Measurements from ENCODE around the gene RBFOX2.
"Not testable (repeated sequence)": the region's sequence is repeated elsewhere in the genome, so short reads cannot be mapped to it uniquely, and the experiment has no call there.

Gene RBFOX2

DNA sequence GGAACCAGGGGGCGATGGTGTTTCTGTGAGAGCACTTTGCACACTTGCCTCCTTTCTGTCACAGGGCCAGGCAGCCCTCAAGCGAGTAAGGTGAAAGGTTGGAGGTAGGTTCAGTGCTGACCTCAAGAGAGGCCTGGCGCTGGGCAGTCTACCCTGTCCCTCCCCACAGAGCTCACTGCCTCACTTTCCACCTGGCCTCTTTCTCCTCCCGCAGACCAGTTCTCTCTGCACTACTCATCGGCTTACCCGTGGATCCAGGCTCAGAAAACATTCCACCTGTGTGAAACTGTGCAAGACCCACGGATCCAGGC lies 294.2 kb downstream of the RBFOX2 start:
- DNase-seq (ENCODE audit: low read depth), result no peak

- no peak for DNase-seq (ENCODE audit: low read depth)
Measured at GRCh38 chr22:35733791-35734516, 294.7 kb downstream of the RBFOX2 start.

DNA sequence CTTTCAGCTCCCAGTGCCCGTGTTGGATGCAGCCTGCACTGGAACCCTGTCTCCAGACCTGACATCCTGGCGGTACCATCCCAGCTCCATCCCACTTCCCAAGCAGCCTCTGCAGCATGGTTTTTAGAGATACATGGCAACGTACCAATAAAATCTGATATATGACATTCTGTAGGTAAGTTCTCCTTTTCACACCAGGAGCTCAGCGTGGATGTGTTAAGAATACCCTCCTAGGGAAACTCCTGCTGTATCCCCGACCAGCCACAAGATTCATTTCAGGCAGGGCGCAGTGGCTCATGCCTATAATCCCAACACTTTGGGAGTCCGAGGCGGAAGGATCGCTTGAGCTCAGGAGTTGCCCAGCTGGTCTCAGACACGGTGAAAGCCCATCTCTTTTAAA lies 295.6 kb downstream of the RBFOX2 start:
- DNase-seq (ENCODE audit: low read depth), result no peak

- DNase-seq (ENCODE audit: low read depth), result no peak
Measured at GRCh38 chr22:35732116-35732515, 296.5 kb downstream of the RBFOX2 start.

- no peak for DNase-seq (ENCODE audit: low read depth)
Measured at GRCh38 chr22:35731321-35731720, 297.3 kb downstream of the RBFOX2 start.

DNA sequence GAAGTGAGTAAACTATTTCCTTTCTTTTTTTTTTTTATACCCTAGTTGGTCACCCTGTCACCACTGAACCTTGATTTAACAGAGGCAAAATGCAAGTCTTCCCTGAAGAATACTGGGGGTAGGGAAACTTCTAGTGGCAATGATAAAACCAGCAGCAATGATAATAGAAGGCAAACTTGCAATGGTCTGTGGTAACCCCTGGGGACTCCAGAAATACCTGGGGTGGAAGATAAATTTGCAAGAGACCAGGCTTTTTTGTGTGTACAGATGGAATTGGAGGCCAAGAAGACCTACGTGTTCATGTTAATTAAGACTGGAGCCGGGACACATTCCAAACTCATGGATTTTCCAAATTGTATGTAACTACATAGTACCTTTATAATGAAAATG lies 299.3 kb downstream of the RBFOX2 start:
- no peak for DNase-seq (ENCODE audit: low read depth)

GRCh38 chr22:35728639-35729308 lies 299.9 kb downstream of the RBFOX2 start:
- DNase-seq (ENCODE audit: low read depth), result no peak

DNA sequence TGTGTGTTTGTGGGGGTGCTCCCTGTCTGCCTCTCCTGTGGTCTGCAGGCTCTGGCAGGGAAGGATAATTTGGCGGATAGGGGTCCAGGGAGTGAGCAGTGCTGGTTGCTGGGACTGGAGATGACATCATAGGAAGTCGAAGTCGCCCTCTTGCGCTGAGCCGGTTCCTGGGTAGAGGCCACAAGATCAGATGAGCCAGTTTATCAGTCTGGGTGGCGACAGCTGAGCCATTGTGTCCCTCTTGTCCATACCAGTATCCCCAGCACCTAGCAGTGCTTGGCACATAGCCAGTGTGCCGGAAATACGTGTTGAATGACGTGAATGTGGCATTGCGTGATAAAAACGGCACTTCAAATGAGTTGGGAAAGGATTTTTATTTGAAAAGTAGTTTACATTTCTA lies 301.2 kb downstream of the RBFOX2 start:
- no peak for DNase-seq (ENCODE audit: low read depth)

DNA sequence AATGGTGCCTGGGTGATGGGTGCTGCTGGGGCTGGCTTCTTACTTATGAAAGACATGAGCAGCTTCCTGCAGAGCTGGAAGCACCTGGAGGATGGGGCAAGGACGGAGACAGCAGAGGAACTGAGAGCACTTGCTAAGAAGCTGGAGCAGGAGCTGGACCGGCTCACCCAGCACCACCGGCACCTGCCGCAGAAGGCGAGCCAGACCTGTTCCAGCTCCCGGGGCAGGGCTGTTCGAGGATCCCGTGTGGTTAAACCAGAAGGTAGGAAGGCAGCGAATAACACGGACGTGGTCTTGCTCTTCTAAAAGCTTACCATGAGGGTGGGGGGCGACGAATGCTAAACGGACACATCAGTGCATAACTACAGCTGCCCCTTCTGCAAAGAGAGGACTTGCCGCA lies 301.7 kb downstream of the RBFOX2 start:
- DNase-seq (ENCODE audit: low read depth), result no peak

DNA sequence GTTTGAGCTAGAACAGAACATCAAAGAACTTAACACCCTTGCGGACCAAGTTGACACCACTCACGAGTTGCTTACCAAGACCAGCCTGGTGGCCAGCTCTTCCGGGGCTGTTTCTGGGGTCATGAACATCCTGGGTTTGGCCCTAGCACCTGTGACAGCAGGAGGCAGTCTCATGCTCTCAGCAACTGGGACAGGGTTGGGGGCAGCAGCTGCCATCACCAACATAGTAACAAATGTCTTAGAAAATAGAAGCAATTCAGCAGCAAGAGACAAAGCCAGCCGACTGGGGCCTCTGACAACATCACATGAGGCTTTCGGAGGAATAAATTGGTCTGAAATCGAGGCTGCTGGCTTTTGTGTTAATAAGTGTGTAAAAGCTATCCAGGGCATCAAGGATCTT lies 302.2 kb downstream of the RBFOX2 start:
- no peak for DNase-seq (ENCODE audit: low read depth)

DNA sequence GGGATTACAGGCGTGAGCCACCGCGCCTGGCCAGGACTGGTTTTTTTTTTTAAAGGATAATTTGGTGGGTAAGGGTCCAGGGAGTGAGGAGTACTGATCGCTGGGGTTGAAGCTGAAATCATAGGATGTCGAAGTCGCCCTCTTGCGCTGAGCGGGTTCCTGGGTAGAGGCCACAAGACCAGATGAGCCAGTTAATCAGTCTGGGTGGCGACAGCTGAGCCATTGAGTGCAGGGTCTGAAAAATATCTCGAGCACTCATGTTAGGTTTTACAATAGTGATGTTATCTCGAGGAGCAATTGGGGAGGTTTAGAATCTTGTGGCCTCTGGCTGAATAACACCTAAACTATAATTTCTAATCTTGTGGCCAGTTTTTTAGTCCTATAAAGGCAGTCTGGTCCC lies 303.1 kb downstream of the RBFOX2 start:
- no peak for DNase-seq (ENCODE audit: low read depth)

DNA sequence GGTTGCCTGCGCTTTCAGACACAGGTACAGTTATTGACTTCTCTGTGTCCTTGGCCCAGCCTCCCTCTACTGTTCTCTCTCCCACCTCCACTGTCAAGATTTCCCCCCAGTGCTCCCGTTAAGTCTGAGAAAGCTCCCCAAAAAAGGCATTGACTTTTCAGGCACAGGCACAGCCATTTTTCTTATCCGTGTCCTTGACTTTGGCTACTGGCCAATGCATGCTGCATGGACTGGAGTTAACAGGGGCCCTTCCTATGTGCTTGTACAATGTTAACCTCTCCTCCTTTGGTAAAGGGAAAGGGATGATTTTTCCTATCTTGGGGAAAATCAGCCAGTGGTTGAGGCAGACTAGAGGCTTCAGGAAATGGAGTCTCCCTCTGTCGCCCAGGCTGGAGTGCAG lies 306.7 kb downstream of the RBFOX2 start:
- no peak for DNase-seq (ENCODE audit: low read depth)

DNA sequence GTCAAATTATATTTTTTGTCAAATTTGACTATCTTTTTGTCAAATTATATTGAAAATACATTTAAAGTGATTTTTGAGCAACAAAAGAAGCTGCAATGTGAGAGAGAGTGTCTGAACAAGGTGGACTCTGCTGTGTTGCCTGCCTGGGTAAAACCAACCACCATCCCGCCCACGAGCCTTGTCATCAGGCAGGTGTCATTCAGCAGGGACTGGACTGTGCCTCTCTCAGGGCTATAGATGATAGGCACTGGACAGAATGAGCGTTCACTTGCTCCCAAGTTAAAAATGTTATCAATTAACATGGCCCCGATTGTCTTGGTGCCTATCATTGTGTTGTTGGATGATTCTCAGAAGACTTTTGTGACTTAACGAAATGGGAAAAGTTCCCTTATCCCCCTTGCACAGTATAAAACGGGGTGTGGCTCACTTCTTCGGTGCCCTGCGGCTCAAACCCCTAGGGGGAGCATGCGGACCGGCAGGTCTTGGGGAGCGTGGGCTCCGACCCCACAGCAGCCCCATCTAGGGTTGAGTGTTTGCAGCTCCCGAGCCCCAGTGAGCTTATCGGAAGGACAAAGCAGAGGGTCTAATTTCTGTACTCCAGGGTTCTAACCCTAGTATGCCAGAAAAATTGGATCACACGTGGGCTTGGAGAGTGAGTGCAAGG lies 309.3 kb downstream of the RBFOX2 start:
- no peak for DNase-seq (ENCODE audit: low read depth)

GRCh38 chr22:35717572-35717971 lies 311.1 kb downstream of the RBFOX2 start, which contains the start of gene APOL5:
TSS of gene APOL5 (plus strand) at chr22:35717872. CDS start at chr22:35717872, 0 bp downstream.
- DNase-seq (ENCODE audit: low read depth), result no peak

- no peak for DNase-seq (ENCODE audit: low read depth)
Measured at GRCh38 chr22:35712672-35713071, 316.0 kb downstream of the RBFOX2 start.

- no peak for DNase-seq (ENCODE audit: low read depth)
Measured at GRCh38 chr22:35711336-35711735, 317.3 kb downstream of the RBFOX2 start.

DNA sequence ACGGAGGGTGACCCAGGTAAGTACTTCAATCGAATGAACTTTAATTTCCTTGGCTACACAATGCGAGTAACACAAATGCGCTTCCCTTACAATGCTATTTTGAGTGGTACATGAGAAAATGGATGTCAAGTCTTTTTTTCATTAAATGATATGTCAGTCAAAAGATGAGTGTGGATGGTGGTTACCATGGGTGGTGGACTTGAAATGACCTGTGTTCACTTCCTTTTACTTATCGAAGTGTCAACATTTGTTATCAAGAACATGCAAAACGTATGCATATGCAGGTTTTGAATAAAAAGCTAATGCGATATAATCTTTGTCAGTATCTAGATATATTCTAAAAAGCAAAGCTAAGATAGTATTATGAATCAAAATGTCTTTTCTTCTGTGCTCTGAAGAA lies 319.7 kb downstream of the RBFOX2 start:
- no peak for DNase-seq (ENCODE audit: low read depth)

- DNase-seq (ENCODE audit: low read depth), result no peak
Measured at GRCh38 chr22:35708453-35708852, 320.2 kb downstream of the RBFOX2 start.

DNA sequence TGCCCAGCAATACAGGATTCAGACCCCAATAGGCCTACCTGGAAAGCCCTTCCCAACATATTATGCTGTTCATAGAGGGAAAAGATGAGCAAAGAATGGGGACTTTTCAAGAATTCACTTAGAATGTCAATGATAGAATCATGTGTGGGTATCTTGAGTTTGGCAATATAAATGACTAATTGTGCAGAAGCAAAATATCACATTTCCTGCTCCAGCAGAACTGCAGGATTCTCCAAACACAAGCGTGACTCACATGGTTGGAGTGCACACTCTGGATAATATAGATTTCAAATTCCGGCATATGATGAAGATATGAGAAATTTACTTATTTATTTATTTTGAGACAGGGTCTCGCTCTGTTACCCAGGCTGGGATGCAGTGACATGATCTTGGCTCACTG lies 323.5 kb downstream of the RBFOX2 start:
- DNase-seq (ENCODE audit: low read depth), result peak; percentile 43

DNA sequence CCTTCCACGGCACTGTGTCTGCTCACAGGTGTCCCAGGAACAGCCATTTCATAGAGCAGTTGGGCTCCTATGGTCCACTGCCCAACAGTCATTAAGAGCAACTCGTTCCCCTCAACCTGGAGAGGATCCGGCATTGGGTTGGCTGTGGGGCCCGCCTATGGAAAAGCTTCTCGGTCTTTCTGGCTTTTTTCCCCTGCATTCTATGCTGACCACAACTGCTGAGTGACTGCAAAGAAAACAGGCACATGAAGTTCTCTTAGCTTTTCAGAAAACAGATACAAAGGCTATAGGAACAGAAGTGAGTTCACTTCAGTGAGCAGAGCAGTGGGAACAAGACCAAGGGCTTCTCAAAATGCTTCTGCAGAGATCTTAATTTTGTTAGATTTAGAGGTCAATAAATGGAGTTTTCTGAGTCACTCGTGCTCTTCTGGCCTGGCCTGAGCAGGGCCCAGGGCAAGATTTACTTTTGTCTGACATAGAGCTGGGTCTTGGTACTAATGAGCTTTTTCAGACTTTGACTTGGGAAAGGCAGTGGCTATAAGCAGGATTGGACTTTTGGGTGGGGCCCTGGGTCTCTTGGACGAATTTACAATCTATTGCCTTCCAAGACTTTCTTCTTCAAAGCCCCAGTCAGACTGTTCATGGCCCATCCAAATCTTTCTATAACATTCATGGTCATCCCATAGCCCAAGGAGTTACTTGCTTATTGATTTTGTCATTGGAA lies 324.6 kb downstream of the RBFOX2 start:
- DNase-seq (ENCODE audit: low read depth), result no peak

DNA sequence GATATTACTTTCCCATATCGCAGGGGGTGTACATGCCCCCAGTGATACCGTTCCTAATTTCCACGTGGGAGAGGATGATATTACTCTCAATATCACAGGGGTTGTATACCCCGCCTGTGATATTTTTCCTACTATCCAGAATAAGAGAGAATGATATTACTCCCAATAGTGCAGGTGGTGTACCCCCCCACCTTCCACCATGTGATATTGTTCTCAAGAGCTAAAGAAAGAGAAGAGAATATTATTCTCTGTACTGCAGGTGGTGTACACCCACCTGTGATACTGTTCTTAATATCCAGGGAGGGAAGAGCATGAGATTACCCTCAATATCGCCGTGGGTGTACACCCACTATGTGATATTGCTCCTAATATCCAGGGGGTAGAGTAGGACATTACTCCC lies 328.8 kb downstream of the RBFOX2 start:
- not testable (repeated sequence) for DNase-seq (ENCODE audit: low read depth)

DNA sequence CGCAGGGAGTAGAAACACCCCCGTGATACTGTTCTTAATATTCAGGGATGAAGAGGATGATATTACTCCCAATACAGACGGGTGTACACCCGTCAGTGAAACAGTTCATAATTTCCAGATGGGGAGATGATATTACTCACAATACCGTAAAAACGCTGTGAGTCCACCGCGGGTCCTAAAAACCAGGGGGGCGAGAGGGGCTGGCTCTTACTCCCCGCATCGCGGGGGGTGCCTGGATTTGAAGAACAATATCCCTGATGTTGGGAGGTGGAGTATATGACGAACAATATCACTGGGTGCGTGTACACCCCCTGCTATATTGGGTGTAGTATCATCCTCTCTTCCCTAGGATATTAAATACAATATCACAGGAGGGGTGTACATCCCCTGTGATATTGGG lies 331.5 kb downstream of the RBFOX2 start:
- no peak for DNase-seq (ENCODE audit: low read depth)

- DNase-seq (ENCODE audit: low read depth), result no peak
Measured at GRCh38 chr22:35695202-35695601, 333.4 kb downstream of the RBFOX2 start.

Data from fibroblast of the conjunctiva (primary cell).